ENCODE measurements around the gene SRPRB. TPM values are rescaled to one million over a fixed set of nuclear protein-coding genes. Genes with fewer than 3 reads are reported as not detected.

SRPRB gene
- total and polyA plus RNA-seq, 7 donors = 4.2 to 33.3 (median 14.9) TPM

DNA sequence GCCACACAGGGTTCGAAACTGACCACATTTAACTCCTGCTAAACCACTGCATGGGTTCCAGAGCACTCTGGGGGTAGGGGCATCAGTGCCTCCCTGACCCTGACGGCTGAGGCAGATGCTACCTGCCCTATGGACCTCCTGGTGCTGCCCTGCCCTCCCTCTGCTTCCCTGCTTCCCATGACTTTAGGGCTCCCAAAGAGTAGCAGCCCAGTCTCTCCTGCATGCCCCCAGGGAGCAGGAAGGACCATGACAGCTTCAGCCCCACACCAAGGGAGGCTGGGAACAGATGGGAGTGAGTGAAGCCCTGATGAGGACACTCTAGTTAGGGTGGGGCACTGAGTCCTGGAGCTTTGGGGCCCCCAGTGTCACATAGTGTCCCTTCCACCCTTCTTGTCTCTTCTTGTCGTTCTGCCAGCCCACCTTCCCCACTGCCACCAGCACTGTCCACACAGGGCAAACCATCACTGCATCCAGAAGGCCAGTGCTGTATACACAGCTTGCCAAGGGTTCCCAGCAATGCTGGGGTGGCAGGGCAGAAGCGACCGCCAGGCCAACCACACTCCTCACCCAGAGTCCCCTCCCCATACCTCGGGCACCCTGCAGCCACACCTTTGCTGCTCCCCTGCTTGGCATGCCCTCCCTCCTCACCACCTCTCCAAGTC lies 31.0 kb downstream of the SRPRB start:
- no peak overlapping the region for H3K27ac ChIP-seq
- H3K27me3 ChIP-seq = no peaks in the 10 kb centered on the region
- no peak overlapping the region for H3K4me3 ChIP-seq
- intact Hi-C loops (cut with DNase I) = no loop called here
- no peak for TF ChIP-seq EP300 (IDR thresholded peaks at IDR 0.05)
- TF ChIP-seq CTCF (IDR thresholded peaks at IDR 0.05) = no peak
- TF ChIP-seq POLR2A (IDR thresholded peaks at IDR 0.05) = no peak
- no peak for TF ChIP-seq POLR2AphosphoS5 (IDR thresholded peaks at IDR 0.05)
- 75 to 81% methylated on average over 6 of the region's 6 CpGs for WGBS, 2 donors
- no peaks in the 10 kb centered on the region for H3K9me3 ChIP-seq
- no peaks in the 10 kb centered on the region for H3K4me1 ChIP-seq
- no peak for DNase-seq
- peaks cover 0 to 23% (median 3%) of the 10 kb centered on the region in 4 donors for H3K36me3 ChIP-seq

DNA sequence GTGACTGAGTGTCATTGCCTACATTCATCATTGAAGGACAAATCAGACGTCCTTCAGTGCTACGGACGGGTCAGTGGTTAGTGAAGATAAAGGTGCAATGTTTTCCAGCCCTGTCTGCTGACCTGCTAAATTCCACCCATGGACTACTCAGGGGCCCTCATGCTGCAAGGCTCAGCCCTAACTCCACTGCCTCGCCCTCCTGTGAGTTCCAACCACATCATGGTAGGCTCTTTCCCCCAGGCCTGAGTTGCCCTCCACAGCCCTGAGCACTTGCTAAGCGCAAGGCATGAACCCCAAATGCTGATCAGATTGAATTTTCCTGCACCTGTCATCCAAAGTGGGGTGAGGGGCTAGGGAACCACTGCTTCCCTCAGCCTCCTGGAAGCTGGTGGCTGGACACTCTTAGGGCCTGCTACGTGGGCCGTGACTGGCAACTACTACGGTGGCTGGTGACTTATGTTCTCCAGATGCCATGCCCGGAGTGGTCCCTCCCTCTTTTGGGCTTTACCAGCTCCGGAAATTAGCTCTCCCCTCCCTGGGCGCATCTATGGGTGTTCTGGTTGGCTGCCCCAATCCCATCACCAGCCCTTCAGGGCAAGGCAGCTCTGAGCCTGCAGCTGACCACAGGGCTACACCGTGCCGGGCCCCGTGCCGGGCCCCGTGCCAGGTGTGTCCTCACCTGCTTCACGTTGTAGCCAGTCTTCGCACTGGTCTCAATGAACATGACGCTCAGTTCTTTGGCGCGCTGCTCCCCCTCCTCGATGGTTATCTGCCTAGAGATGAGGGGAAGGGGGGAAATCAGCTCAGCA lies 32.1 kb downstream of the SRPRB start:
- no peak for DNase-seq
- Histone ChIP-seq H3K27me3 (no peaks in the 10 kb centered on the region), H3K4me3 (no peak overlapping the region), H3K27ac (no peak overlapping the region), H3K36me3 (peaks cover 0 to 17% (median 3%) of the 10 kb centered on the region in 4 donors), H3K9me3 (no peaks in the 10 kb centered on the region), H3K4me1 (no peaks in the 10 kb centered on the region)
- intact Hi-C loops (cut with DNase I) = no loop called here
- 90 to 94% methylated on average over 22 of the region's 22 CpGs for WGBS, 2 donors
- TF ChIP-seq CTCF (IDR thresholded peaks at IDR 0.05) (no peak), POLR2AphosphoS5 (IDR thresholded peaks at IDR 0.05) (no peak), EP300 (IDR thresholded peaks at IDR 0.05) (no peak), POLR2A (IDR thresholded peaks at IDR 0.05) (no peak)

DNA sequence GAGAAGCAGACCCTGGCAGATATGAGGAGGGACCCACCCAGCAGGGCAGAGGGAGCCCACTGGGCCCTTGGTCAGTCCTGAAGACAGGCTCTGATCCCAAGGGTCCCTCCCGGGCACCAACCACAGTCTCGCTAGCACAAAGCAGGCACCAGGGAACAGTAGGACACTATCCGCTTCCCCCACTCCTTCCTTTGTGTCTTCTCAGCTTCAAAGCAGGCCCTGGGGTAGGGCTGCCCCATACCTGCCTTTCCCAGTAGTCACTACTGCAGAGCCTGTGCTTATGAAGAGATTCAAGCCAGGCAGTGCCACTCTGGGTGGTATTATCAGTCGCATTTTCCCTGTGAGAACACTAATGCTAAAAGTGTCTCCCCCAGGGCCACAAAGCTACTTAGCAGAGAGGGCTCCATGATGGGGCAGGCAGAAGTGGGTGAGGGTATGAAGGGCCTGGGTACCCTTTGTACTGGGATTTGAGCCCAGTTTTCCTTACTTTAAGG lies 32.7 kb downstream of the SRPRB start:
- WGBS, 2 donors = 92 to 97% methylated on average over 4 of the region's 4 CpGs
- Histone ChIP-seq H3K4me3 (no peak overlapping the region), H3K36me3 (peaks cover 0 to 17% (median 3%) of the 10 kb centered on the region in 4 donors), H3K27ac (no peak overlapping the region), H3K4me1 (no peaks in the 10 kb centered on the region), H3K9me3 (no peaks in the 10 kb centered on the region), H3K27me3 (no peaks in the 10 kb centered on the region)
- DNase-seq = no peak
- TF ChIP-seq CTCF (IDR thresholded peaks at IDR 0.05) (no peak), POLR2AphosphoS5 (IDR thresholded peaks at IDR 0.05) (no peak), EP300 (IDR thresholded peaks at IDR 0.05) (no peak), POLR2A (IDR thresholded peaks at IDR 0.05) (no peak)
- intact Hi-C loops (cut with DNase I) = no loop called here

GRCh38 chr3:133838916-133839800 lies 33.5 kb downstream of the SRPRB start:
- no peaks in the 10 kb centered on the region for H3K4me1 ChIP-seq
- H3K27ac ChIP-seq = no peak overlapping the region
- WGBS, 2 donors = 79 to 88% methylated on average over 12 of the region's 12 CpGs
- DNase-seq = no peak
- H3K27me3 ChIP-seq = no peaks in the 10 kb centered on the region
- no peaks in the 10 kb centered on the region for H3K9me3 ChIP-seq
- intact Hi-C loops (cut with DNase I) = no loop called here
- no peak overlapping the region for H3K4me3 ChIP-seq
- TF ChIP-seq EP300 (IDR thresholded peaks at IDR 0.05) = no peak
- no peak for TF ChIP-seq POLR2AphosphoS5 (IDR thresholded peaks at IDR 0.05)
- no peak for TF ChIP-seq CTCF (IDR thresholded peaks at IDR 0.05)
- TF ChIP-seq POLR2A (IDR thresholded peaks at IDR 0.05) = no peak
- H3K36me3 ChIP-seq = peaks cover 0 to 11% (median 3%) of the 10 kb centered on the region in 4 donors
